ENCODE results near the gene LRRC34. TPM values are rescaled to one million over a fixed set of nuclear protein-coding genes. Genes with fewer than 3 reads are reported as not detected.

Gene LRRC34
- total RNA-seq, 2 donors from 2014 or later: 0.77 to 0.82 TPM

- H3K4me1 ChIP-seq: peaks cover 23% of the 10 kb centered on the region
- no peak for TF ChIP-seq CTCF (IDR thresholded peaks at IDR 0.05)
- peak; percentile 96 for DNase-seq
- H3K9ac ChIP-seq (ENCODE audit: low read depth in 2 of 2, low read length in 2 of 2): peak within 1 kb of the TSS; percentile 93 to 97
- H3K27me3 ChIP-seq: no peaks in the 10 kb centered on the region
- no peaks in the 10 kb centered on the region for H3K9me3 ChIP-seq
- no peaks in the 10 kb centered on the region for H3K36me3 ChIP-seq
- peak within 1 kb of the TSS; percentile 100 for H3K27ac ChIP-seq
- intact Hi-C loops (cut with DNase I): loop anchor here (10.0 kb wide), 1 partner anchor 212 kb away; no protein-coding TSS in a partner anchor
- peak within 1 kb of the TSS; percentile 87 for H3K4me3 ChIP-seq
Measured at GRCh38 chr3:169772897-169773816, 39.5 kb downstream of the LRRC34 start, which contains the start of gene MYNN. Gene MYNN (plus strand): TSS chr3:169773396. CDS start chr3:169774296, 900 bp downstream.

DNA sequence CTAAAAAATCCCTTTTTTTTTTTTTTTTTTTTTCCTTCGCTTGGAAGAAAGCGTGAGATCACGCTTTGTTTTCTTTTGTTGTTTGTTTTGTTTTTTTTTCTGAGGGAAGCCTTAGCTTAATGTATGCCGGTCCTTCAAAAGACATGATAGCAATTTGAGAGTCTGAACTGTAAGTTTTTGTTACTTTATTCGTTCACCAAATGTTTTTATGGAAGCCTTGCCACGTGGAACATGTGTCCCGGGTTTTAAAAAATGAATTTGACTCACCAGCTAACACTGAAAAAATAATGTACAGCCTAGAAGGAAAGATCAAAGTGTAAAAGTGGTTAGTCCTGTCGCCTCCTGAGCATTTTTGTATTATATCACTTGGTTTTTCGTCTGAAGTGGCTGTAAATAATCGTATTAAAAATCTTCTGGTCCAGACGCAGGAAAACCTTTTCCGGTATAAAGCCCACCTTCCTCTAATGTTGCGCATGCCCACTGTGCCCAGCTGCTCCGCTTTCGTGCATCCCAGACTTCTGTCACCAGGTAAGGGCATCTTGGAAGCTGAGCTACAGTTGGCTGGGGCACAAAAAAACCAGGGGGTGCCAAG is 40.3 kb downstream of the LRRC34 start:
- intact Hi-C loops (cut with DNase I): loop anchor here (10.0 kb wide), 1 partner anchor 212 kb away; no protein-coding TSS in a partner anchor

DNA sequence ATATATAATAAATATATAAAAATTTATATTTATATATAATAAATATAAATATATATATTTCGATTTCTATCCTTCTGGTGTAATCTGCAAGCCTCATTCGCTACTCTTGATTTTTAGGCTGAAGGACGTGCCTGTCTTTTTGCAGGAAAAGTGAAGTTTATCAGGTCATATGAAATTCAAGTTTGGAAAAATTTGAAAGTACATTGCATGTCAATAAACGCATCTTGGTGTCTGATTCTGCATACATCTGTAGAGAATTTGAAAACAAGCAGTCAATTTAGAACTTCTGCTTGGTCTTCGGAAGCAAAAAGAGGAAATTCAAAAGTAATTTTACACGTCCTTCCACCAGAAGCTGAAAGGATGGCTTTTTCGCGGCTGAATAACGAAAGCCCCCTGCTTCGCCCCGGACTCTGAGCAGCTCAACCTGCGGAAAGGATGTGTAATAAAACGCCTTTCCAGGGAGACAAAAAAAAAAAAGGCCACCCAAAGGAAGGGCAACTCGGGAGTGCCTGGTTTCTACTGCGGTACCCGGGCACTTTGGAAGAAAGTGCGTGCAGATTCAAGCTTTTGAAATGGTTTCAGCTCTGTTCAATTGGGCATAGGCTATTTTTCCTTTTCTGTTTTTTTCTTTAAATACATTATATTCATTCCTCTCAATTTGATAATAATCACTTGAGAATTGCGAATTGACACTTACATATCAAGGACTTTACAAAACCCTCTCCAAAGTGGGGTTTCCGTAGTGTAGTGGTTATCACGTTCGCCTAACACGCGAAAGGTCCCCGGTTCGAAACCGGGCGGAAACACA is 41.0 kb downstream of the LRRC34 start:
- DNase-seq: peak; percentile 71
- H3K9ac ChIP-seq (ENCODE audit: low read depth in 2 of 2, low read length in 2 of 2): peak overlapping the region; percentile 93 to 97
- intact Hi-C loops (cut with DNase I): loop anchor here (10.0 kb wide), 1 partner anchor 213 kb away; no protein-coding TSS in a partner anchor
- H3K27ac ChIP-seq: peak overlapping the region; percentile 100
- no peaks in the 10 kb centered on the region for H3K9me3 ChIP-seq
- H3K27me3 ChIP-seq: no peaks in the 10 kb centered on the region
- no peak for TF ChIP-seq CTCF (IDR thresholded peaks at IDR 0.05)
- peak overlapping the region; percentile 87 for H3K4me3 ChIP-seq
- H3K4me1 ChIP-seq: peaks cover 23% of the 10 kb centered on the region
- no peaks in the 10 kb centered on the region for H3K36me3 ChIP-seq

More for the DNA sequence above, 40.3 kb downstream of the LRRC34 start:
- peak overlapping the region; percentile 87 for H3K4me3 ChIP-seq
- no peaks in the 10 kb centered on the region for H3K9me3 ChIP-seq
- TF ChIP-seq CTCF (IDR thresholded peaks at IDR 0.05): no peak
- H3K9ac ChIP-seq (ENCODE audit: low read depth in 2 of 2, low read length in 2 of 2): peak overlapping the region; percentile 93 to 97
- DNase-seq: peak; percentile 76
- no peaks in the 10 kb centered on the region for H3K36me3 ChIP-seq
- H3K27me3 ChIP-seq: no peaks in the 10 kb centered on the region
- H3K4me1 ChIP-seq: peaks cover 23% of the 10 kb centered on the region
- H3K27ac ChIP-seq: peak overlapping the region; percentile 100

DNA sequence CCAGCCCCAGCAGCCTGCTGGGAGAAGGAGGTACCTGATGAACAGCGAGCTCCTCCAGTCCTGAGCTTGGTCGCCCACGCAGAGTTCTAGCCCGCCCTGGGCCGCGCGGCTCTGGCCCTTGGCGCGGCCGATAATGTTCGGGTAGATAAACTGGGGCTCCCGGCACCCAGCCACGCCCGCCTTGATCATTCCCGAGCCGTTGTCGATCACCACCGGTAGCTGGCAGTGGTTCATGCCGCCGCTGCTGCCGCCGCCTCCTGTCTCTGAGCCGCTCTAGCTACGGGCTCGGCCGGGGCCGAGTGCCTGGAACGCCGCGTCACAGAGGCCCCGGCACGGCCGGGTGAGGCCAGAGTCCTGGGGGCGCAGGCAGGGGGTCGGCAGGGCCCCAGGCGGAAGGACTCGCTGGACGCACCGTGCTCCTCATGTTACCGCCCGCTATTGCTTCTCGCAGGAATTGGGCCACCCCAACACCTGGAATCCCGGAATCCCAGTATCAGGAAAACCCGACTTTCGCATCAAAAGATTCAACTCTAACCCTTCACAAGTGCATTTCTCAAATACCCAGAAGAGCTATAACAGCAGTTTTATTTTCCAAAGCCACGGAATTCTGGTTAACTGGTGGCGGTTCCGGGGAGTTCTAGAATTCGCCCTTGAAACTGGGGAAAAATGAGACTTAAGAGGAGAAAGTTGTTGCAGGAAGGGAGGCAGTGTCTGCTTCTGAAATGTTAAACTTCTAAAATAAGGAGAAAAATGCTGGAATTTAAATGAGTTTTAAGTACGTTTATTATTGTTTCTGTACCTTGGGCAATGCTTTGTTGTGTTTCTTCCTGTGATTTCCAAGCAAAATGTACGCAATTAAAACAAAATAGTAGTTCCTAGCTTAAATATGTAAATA is 43.2 kb downstream of the LRRC34 start, which contains the start of gene ACTRT3:
Gene ACTRT3 (minus strand): TSS at position 275 of the 895 bp plus-strand sequence. CDS start 41 bp downstream, at position 234.
- intact Hi-C loops (cut with DNase I): loop anchor here (5.0 to 10.0 kb wide), 2 partner anchors 215 to 268 kb away; partner anchors contain the start of gene GPR160
- DNase-seq: peak; percentile 70
- Histone ChIP-seq H3K4me3 (peak within 1 kb of the TSS; percentile 48), H3K27ac (peak within 1 kb of the TSS; percentile 85), H3K9me3 (no peaks in the 10 kb centered on the region), H3K27me3 (no peaks in the 10 kb centered on the region), H3K9ac (ENCODE audit: low read depth in 2 of 2, low read length in 2 of 2) (peak within 1 kb of the TSS; percentile 90 to 94), H3K36me3 (no peaks in the 10 kb centered on the region), H3K4me1 (peaks cover 7% of the 10 kb centered on the region)
- no peak for TF ChIP-seq CTCF (IDR thresholded peaks at IDR 0.05)
